GM06990 (cell line): Measurements from ENCODE around the gene MAML3.

Source experiments
- DNase-seq: peaks from one replicate; pipeline ENCODE4 v3.0.0-alpha.2; 2011; ENCODE audit not compliant: insufficient read length; ENCODE audit errors: extremely low read depth
- H3K27me3 ChIP-seq: replicated peaks from 2 replicates; pipeline ENCODE4 v1.6.0; 2011; ENCODE audit warnings: low read length; ENCODE audit not compliant: control insufficient read depth, insufficient read depth
- H3K36me3 ChIP-seq: 2 replicates; pipeline ENCODE4 v1.5.1; 2011; ENCODE audit warnings: low read length; ENCODE audit not compliant: control insufficient read depth, insufficient read depth
- H3K4me3 ChIP-seq: replicated peaks from 2 replicates; pipeline ENCODE4 v1.5.1; 2011; ENCODE audit warnings: low read depth, mild to moderate bottlenecking, control low read depth, low read length
- TF ChIP-seq, protein P1 (sequence below): IDR thresholded peaks from 2 replicates; pipeline ENCODE4 v1.5.1; 2011; ENCODE audit warnings: low read length, control low read depth, mild to moderate bottlenecking, inconsistent platforms; ENCODE audit not compliant: insufficient read depth, poor library complexity, severe bottlenecking

Gene MAML3

DNA sequence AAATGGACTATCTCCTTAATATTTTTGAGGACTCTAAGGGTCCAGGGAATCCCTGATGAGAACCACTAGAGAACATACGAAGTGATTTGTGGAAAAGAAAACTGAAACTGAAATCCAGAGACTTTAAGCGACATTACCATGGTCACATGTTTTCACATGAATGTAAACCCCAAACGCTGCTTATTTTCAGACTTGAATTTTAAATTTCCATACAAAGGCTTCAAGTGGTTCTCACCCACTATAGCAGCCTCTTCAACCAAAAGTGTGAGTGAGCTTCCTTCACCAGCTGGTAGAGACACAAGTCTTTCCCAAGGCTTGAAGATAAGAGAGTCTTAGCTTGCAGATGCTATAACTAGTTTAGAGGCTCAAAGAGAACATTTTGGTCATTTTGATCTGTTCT, 255.7 kb downstream of the MAML3 start:
- TF ChIP-seq, protein P1, sequence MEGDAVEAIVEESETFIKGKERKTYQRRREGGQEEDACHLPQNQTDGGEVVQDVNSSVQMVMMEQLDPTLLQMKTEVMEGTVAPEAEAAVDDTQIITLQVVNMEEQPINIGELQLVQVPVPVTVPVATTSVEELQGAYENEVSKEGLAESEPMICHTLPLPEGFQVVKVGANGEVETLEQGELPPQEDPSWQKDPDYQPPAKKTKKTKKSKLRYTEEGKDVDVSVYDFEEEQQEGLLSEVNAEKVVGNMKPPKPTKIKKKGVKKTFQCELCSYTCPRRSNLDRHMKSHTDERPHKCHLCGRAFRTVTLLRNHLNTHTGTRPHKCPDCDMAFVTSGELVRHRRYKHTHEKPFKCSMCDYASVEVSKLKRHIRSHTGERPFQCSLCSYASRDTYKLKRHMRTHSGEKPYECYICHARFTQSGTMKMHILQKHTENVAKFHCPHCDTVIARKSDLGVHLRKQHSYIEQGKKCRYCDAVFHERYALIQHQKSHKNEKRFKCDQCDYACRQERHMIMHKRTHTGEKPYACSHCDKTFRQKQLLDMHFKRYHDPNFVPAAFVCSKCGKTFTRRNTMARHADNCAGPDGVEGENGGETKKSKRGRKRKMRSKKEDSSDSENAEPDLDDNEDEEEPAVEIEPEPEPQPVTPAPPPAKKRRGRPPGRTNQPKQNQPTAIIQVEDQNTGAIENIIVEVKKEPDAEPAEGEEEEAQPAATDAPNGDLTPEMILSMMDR, result no peak
- H3K4me3 ChIP-seq, result no peak overlapping the region
- no peaks in the 10 kb centered on the region for H3K36me3 ChIP-seq
- DNase-seq, result no peak
- H3K27me3 ChIP-seq, result no peaks in the 10 kb centered on the region

DNA sequence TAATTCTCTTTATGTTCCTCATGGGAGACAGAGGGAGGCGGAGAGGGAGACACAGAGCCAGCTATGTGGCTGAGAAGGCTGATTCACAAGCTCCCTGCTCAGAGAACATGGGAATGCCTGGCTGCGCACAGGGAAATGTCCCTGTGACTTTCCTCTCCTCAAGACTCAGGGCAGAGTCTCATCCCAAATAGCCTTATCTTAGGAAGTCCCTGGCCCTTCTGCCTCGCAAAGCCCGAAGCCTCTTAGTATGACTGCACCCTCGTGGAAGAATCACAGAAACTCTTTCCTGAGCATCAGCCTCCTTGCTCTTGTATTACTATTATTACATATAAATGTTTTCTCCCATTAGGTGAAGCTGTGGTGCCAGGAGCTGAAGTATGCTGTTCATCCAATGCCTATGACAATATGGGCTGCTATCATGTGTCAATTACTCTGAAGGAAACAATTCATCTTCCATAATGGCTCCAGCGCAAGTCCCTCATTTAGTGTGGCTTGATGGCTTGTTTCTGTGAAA, 257.8 kb downstream of the MAML3 start:
- Histone ChIP-seq H3K36me3 (no peaks in the 10 kb centered on the region), H3K4me3 (no peak overlapping the region), H3K27me3 (no peaks in the 10 kb centered on the region)
- no peak for DNase-seq
- TF ChIP-seq, protein P1, result no peak

DNA sequence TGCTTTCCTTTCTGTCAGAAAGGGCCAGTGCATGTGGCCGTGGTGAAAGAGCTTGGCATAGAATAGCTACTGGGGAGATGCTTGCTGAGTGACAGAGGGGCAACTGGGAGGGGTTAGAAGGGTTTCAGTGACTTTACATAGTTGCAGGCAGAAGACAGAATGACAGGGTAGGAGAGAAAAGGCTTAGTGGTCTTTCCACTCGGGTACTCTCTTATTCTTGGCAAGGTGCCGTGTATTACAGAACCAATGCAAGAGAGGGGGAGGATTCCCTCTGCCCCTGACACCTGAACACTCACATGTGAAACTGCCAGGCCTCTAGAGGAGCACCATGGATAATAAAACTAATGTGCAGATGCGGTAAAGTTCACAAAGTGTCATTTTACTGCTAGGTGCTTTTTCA, 260.2 kb downstream of the MAML3 start:
- no peaks in the 10 kb centered on the region for H3K36me3 ChIP-seq
- TF ChIP-seq, protein P1, result no peak
- no peak for DNase-seq
- H3K4me3 ChIP-seq, result no peak overlapping the region
- H3K27me3 ChIP-seq, result no peaks in the 10 kb centered on the region

DNA sequence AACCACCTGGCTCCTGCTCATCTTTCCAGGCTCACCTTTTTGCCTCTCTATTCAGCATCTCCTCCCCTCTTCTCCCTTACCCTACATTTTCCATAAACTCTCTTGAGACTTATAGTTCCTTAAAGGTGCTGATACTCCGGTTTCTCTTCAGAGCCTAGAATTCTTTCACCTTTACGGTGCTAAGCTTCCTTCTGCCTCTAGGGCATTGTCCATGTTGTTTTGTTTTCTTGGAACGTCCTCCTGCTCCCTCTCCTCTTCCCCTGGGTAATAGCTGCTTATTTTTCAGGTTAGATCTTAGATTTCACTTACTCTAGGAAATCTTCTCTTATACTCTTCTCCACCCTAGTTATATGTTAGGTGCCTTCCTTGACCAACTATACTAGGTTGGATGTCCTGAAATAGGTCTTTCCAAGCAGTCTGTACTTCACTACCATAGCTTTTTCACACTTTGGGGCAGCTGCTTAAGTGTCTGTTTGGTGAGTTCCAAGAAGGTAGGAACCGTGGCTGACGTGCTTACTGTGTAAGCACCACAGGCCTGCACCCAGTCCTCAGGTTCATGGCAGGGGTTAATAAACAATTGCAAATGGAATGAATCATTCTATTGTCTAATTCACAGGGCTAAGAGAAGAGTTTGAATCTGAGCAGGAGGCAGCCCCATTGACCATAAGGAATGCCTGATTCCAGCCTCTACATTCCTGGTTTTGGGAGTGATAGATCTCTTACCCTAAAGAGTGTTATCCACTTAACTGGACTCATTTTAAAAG, 260.8 kb downstream of the MAML3 start:
- no peak overlapping the region for H3K4me3 ChIP-seq
- TF ChIP-seq, protein P1, result no peak
- no peaks in the 10 kb centered on the region for H3K36me3 ChIP-seq
- no peak for DNase-seq
- no peaks in the 10 kb centered on the region for H3K27me3 ChIP-seq

DNA sequence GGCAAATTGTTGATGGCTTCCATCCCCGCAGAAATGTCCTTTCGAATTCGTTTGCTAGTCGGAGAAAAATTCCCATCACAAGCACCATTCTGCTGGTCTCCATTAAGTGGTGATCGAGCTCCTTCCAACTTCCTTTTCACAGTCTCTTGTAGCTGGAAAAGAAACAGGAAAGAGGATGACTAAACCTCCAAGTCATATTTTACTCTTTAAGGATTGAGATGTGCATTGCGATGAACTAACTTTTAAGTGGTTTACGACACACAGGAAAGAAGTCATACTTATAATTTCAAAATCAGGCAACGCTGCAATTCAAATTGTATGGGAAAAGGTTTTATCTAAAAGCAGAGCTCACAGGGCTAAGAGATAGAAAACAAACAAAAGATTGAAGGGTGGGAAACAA, 263.2 kb downstream of the MAML3 start:
- H3K36me3 ChIP-seq, result no peaks in the 10 kb centered on the region
- H3K4me3 ChIP-seq, result no peak overlapping the region
- TF ChIP-seq, protein P1, result no peak
- no peak for DNase-seq
- no peaks in the 10 kb centered on the region for H3K27me3 ChIP-seq
